K562 (cell line): Measurements from ENCODE around the gene ZDHHC8. TPM values are rescaled to one million over a fixed set of nuclear protein-coding genes. Genes with fewer than 3 reads are reported as not detected.

Experiments used
- BMI1 ChIP-seq: fragments of 150-350 bp; IDR thresholded peaks from 2 replicates; pipeline ENCODE4 v1.6.1; 2014; ENCODE audit warnings: low read length
- CTBP1 ChIP-seq: fragments of 450-650 bp; IDR thresholded peaks from 2 replicates; pipeline ENCODE4 v1.6.1; 2016; ENCODE audit warnings: borderline replicate concordance
- CXXC5 ChIP-seq: fragments of 250-450 bp; sonication (Bioruptor Pico); IDR thresholded peaks from 2 replicates; pipeline ENCODE4 v1.8.0; 2022; ENCODE audit warnings: inconsistent platforms, mild to moderate bottlenecking, moderate library complexity
- DMBX1 ChIP-seq: fragments of 250-450 bp; sonication (Bioruptor Pico); IDR thresholded peaks from 2 replicates; pipeline ENCODE4 v1.8.0; 2022; ENCODE audit warnings: inconsistent platforms, mild to moderate bottlenecking, moderate library complexity, borderline replicate concordance
- FIP1L1 ChIP-seq: fragments of 200-400 bp; formaldehyde crosslinking; IDR thresholded peaks from 2 replicates; pipeline ENCODE4 v1.6.1; 2018; ENCODE audit warnings: mild to moderate bottlenecking, low read depth, low read length; ENCODE audit not compliant: poor library complexity, severe bottlenecking
- KAT8 ChIP-seq: fragments of 450-650 bp; IDR thresholded peaks from 2 replicates; pipeline ENCODE4 v1.6.1; 2016; ENCODE audit warnings: low read depth, mild to moderate bottlenecking
- KLF16 ChIP-seq: IDR thresholded peaks from 2 replicates; pipeline ENCODE4 v1.6.1; 2016; ENCODE audit warnings: antibody characterized with exemption
- NR2F6 ChIP-seq: fragments of 450-650 bp; formaldehyde crosslinking; IDR thresholded peaks from 2 replicates; pipeline ENCODE4 v1.4.0; 2020; ENCODE audit warnings: mild to moderate bottlenecking
- SAFB2 ChIP-seq: fragments of 200-400 bp; formaldehyde crosslinking; IDR thresholded peaks from 2 replicates; pipeline ENCODE4 v1.6.1; 2018; ENCODE audit warnings: borderline replicate concordance, low read length, low read depth, moderate library complexity; ENCODE audit not compliant: severe bottlenecking
- SIRT6 ChIP-seq: IDR thresholded peaks from one replicate; pipeline ENCODE4 v1.6.1; 2012; ENCODE audit warnings: low read depth, mild to moderate bottlenecking, control low read depth, inconsistent platforms, low read length, moderate library complexity
- SMC3 ChIP-seq: conservative IDR thresholded peaks from 2 replicates; pipeline ENCODE4 v1.6.1; 2011; ENCODE audit warnings: low read depth, low read length, improper control_type of control experiment; ENCODE audit not compliant: insufficient read depth
- SUPT5H ChIP-seq: fragments of 450-650 bp; IDR thresholded peaks from 2 replicates; pipeline ENCODE4 v1.6.1; 2016
- TCFL5 ChIP-seq: fragments of 250-450 bp; sonication (Bioruptor Pico); conservative IDR thresholded peaks from 2 replicates; pipeline ENCODE4 v1.6.1; 2021; ENCODE audit warnings: mild to moderate bottlenecking, moderate library complexity, matching md5 sums
- YY1 ChIP-seq, 3 experiments: IDR thresholded peaks; 2 replicates each; pipeline ENCODE4 v1.6.1; 2011; ENCODE audit warnings: low read length in 2 of 3, mild to moderate bottlenecking in 2 of 3, moderate library complexity in 2 of 3, borderline replicate concordance in 1 of 3, control low read depth in 1 of 3, low read depth in 1 of 3; ENCODE audit not compliant: insufficient read depth in 3 of 3, insufficient replicate concordance in 2 of 3, control insufficient read depth in 1 of 3, insufficient read length in 1 of 3; ENCODE audit errors: extremely low read depth in 1 of 3
- ZNF12 ChIP-seq: sonication (generic); formaldehyde crosslinking; IDR thresholded peaks from 2 replicates; pipeline ENCODE4 v1.4.0; 2020; ENCODE audit warnings: mild to moderate bottlenecking, missing genetic modification reagents
- ZNF217 ChIP-seq: sonication (generic); formaldehyde crosslinking; IDR thresholded peaks from 2 replicates; pipeline ENCODE4 v1.8.0; 2022; ENCODE audit warnings: mild to moderate bottlenecking, missing genetic modification reagents
- ZNF232 ChIP-seq: sonication (generic); formaldehyde crosslinking; IDR thresholded peaks from 2 replicates; pipeline ENCODE4 v1.8.0; 2022; ENCODE audit warnings: mild to moderate bottlenecking, missing genetic modification reagents
- ZNF253 ChIP-seq: fragments of 250-450 bp; sonication (Bioruptor Pico); conservative IDR thresholded peaks from 2 replicates; pipeline ENCODE4 v1.6.1; 2021; ENCODE audit warnings: mild to moderate bottlenecking
- ZNF384 ChIP-seq: IDR thresholded peaks from 2 replicates; pipeline ENCODE4 v1.6.1; 2012; ENCODE audit warnings: low read depth, low read length, improper control_type of control experiment
- polyA plus RNA-seq, 8 experiments: library from polyadenylated mRNA; depleted of rRNA in 4 of 8; stranded (reverse) in 5 of 8; unstranded in 3 of 8; fragments of >200 nt; fragmentation: Nextera tagmentation in 2 of 8; fragmentation: Illumina TruSeq in 1 of 8; extraction: Ambion mirVana in 2 of 8; extraction: Trizol in 1 of 8; gene quantifications; 2 replicates each; pipeline versions ENCODE4 v1.2.1 to v1.2.3, GENCODE V29; 2011 to 2014; ENCODE audit warnings: inconsistent platforms in 1 of 8, missing spikeins in 1 of 8
- total RNA-seq, 7 experiments: library from RNA; depleted of rRNA in 6 of 7; stranded (reverse); fragments of >200 nt in 6 of 7; fragmentation: Illumina TruSeq in 2 of 7; extraction: Trizol in 2 of 7; gene quantifications; 2 replicates each; pipeline versions ENCODE4 v1.2.1 to v1.2.3, GENCODE V29; 2011 to 2021; ENCODE audit warnings: low replicate concordance in 1 of 7
- TF ChIP-seq, protein P1 (sequence below), 2 experiments: fragments of 450-650 bp in 1 of 2; IDR thresholded peaks; 2 replicates each; pipeline ENCODE4 v1.6.1; 2011 to 2017; ENCODE audit warnings: low read depth in 2 of 2, antibody characterized with exemption in 1 of 2, borderline replicate concordance in 1 of 2, low read length in 1 of 2, mild to moderate bottlenecking in 1 of 2, mixed read lengths in 1 of 2; ENCODE audit not compliant: control insufficient read depth in 1 of 2
- TF ChIP-seq, protein P2 (sequence below), 2 experiments: fragments of 450-650 bp; conservative IDR thresholded peaks; 2 replicates each; pipeline ENCODE4 v1.6.1; 2017; ENCODE audit warnings: mild to moderate bottlenecking in 2 of 2, moderate library complexity in 2 of 2
- TF ChIP-seq, protein P3 (sequence below): fragments of 450-650 bp; formaldehyde crosslinking; IDR thresholded peaks from 2 replicates; pipeline ENCODE4 v1.4.0; 2022; ENCODE audit warnings: missing genetic modification characterization

ZDHHC8 gene
- total and polyA plus RNA-seq, 9 of the 15 experiments (the other 6 are each of a cell fraction or from before 2014, with no cell fraction given), result 0.04 to 109 (median 16.4) TPM

DNA sequence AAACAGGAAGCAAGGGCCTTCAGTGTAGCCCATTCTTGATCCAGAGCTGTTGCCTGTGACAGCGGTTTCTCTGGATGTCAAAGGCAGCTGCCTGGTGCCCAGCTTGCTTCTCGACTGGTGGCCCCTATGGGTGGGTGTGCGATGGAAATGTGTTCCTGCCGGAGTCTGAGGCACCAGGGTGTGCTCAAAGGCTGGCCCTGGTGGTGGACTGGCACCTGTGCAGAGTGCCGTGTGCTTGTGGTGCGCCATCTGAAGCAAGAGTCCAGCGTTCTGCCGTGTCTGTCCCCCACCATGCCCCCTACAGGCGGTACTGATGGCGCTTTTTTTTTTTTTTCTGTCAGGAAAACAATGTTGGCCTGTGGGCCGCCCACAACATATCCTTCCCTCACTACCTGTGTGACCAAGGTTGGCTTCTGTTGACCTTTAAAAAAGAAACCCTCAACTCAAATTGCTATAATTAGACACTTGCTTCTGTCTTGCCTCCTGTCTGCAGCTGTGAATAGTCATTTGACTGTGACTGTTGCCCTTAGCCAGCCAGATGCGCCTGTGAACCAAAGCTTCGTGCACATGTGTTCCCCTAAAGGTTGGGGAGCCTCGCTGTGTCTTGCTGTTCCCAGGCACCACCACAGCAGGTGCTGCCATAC lies 20.4 kb upstream of the ZDHHC8 start (continued):
- TF ChIP-seq SAFB2, result no peak
- TF ChIP-seq, protein P1, sequence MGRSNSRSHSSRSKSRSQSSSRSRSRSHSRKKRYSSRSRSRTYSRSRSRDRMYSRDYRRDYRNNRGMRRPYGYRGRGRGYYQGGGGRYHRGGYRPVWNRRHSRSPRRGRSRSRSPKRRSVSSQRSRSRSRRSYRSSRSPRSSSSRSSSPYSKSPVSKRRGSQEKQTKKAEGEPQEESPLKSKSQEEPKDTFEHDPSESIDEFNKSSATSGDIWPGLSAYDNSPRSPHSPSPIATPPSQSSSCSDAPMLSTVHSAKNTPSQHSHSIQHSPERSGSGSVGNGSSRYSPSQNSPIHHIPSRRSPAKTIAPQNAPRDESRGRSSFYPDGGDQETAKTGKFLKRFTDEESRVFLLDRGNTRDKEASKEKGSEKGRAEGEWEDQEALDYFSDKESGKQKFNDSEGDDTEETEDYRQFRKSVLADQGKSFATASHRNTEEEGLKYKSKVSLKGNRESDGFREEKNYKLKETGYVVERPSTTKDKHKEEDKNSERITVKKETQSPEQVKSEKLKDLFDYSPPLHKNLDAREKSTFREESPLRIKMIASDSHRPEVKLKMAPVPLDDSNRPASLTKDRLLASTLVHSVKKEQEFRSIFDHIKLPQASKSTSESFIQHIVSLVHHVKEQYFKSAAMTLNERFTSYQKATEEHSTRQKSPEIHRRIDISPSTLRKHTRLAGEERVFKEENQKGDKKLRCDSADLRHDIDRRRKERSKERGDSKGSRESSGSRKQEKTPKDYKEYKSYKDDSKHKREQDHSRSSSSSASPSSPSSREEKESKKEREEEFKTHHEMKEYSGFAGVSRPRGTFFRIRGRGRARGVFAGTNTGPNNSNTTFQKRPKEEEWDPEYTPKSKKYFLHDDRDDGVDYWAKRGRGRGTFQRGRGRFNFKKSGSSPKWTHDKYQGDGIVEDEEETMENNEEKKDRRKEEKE (IDR thresholded peaks at IDR 0.05; ENCODE audit: borderline replicate concordance in 1 of 2, control insufficient read depth in 1 of 2, low read depth in 2 of 2, low read length in 1 of 2), result peak in 1 of 2 experiments; percentile 20; a peak in 1 of 4 replicates
- no peak for TF ChIP-seq ZNF217 (CRISPR knock-in tag)
- 0 out of 2 replicates have a peak, but pooled peaks have one; percentile 33 for TF ChIP-seq KLF16
- peak; percentile 30; the same call in 1 of the 2 replicates for TF ChIP-seq DMBX1
- no peak for TF ChIP-seq CTBP1
- TF ChIP-seq CXXC5 (CRISPR knock-in tag), result peak; percentile 51
- TF ChIP-seq KAT8, result no peak
- TF ChIP-seq TCFL5 (CRISPR knock-in tag), result no peak
- TF ChIP-seq FIP1L1, result no peak
- TF ChIP-seq NR2F6 (CRISPR knock-in tag), result peak; percentile 71; the same call in 1 of the 2 replicates
- TF ChIP-seq SIRT6, result peak; percentile 80
- no peak for TF ChIP-seq BMI1
- TF ChIP-seq, protein P2, sequence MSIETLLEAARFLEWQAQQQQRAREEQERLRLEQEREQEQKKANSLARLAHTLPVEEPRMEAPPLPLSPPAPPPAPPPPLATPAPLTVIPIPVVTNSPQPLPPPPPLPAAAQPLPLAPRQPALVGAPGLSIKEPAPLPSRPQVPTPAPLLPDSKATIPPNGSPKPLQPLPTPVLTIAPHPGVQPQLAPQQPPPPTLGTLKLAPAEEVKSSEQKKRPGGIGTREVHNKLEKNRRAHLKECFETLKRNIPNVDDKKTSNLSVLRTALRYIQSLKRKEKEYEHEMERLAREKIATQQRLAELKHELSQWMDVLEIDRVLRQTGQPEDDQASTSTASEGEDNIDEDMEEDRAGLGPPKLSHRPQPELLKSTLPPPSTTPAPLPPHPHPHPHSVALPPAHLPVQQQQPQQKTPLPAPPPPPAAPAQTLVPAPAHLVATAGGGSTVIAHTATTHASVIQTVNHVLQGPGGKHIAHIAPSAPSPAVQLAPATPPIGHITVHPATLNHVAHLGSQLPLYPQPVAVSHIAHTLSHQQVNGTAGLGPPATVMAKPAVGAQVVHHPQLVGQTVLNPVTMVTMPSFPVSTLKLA (conservative IDR thresholded peaks at IDR 0.05), result no peak
- peak; percentile 29 for TF ChIP-seq SMC3
- peak in 2 of 3 experiments; percentile 12 to 71 for TF ChIP-seq YY1 (IDR thresholded peaks at IDR 0.05; ENCODE audit: borderline replicate concordance in 1 of 3, control insufficient read depth in 1 of 3, extremely low read depth in 1 of 3, insufficient read depth in 3 of 3, insufficient read length in 1 of 3, insufficient replicate concordance in 2 of 3, low read depth in 1 of 3, low read length in 2 of 3)
- no peak for TF ChIP-seq ZNF253 (CRISPR knock-in tag)
- peak; percentile 93 for TF ChIP-seq SUPT5H
- no peak for TF ChIP-seq ZNF12
- no peak for TF ChIP-seq ZNF232 (CRISPR knock-in tag)
- TF ChIP-seq, protein P3, sequence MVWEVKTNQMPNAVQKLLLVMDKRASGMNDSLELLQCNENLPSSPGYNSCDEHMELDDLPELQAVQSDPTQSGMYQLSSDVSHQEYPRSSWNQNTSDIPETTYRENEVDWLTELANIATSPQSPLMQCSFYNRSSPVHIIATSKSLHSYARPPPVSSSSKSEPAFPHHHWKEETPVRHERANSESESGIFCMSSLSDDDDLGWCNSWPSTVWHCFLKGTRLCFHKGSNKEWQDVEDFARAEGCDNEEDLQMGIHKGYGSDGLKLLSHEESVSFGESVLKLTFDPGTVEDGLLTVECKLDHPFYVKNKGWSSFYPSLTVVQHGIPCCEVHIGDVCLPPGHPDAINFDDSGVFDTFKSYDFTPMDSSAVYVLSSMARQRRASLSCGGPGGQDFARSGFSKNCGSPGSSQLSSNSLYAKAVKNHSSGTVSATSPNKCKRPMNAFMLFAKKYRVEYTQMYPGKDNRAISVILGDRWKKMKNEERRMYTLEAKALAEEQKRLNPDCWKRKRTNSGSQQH (CRISPR knock-in tag), result peak; percentile 89
- TF ChIP-seq ZNF384, result peak; percentile 100
